HG02885 (cell line): ENCODE results near the gene RYR3.

Source experiments
- ATAC-seq: cut with Tn5 transposase; IDR thresholded peaks from one replicate; pipeline ENCODE4 v1.9.1; 2021; ENCODE audit warnings: mild to moderate bottlenecking; ENCODE audit not compliant: unreplicated experiment, poor library complexity

The RYR3 gene

DNA sequence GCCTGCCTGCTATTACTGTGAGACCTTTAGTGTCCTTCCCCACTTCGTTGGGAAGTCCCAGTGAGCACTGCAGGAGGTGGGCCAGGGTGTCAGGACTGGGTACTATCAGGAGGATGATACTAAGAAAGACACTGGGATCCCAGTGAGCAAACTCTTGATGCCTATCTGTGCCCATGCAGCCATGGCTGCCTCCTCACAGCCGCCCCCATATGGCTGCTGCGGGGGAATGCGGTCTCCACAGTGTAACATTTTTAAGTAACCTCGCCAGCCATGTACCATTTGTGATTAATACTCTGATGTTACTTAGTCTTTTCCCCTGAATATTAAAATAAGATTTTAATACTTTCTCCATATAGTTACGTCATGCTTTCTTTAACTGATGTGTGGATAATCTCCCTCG is 312.2 kb downstream of the RYR3 start:
- ATAC-seq, result no peak

GRCh38 chr15:33624439-33624838 is 313.7 kb downstream of the RYR3 start:
- ATAC-seq, result no peak

DNA sequence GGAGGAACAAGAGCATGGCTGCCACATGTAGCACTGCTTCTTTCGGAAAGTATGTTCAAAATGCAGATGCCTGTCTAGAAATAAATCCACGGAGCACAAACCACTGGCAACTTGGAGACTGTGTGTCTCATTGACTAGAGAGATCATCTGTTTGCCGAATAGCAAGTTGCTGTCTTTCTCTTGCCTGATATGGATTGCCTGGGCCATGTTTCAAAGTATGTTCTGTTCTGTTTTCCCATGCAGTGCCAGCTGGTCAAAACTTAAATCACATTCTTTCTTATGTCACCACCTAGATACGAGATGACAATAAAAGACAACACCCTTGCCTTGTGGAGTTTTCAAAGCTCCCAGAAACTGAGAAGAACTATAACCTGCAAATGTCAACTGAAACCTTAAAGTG is 318.9 kb downstream of the RYR3 start:
- ATAC-seq, result no peak

GRCh38 chr15:33636234-33636633 is 325.5 kb downstream of the RYR3 start:
- no peak for ATAC-seq

DNA sequence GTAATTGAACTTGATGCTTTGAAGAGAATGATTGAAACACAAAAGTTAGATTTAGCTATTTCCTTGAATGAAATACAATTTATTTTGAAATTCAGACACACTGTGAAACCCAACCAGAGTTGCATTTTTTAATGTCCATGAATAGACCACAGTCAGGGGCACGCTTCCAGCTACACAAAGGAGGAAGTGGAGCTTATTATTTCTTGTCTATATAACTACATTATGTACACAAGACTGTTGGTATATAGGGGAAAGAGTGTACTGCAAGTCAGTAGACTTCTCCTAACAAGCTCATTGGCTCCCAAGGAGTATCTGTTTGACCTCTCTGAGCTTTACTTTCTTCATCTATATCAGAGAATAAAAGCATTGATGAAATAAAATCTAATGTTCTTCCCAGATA is 326.2 kb downstream of the RYR3 start:
- ATAC-seq, result no peak

DNA sequence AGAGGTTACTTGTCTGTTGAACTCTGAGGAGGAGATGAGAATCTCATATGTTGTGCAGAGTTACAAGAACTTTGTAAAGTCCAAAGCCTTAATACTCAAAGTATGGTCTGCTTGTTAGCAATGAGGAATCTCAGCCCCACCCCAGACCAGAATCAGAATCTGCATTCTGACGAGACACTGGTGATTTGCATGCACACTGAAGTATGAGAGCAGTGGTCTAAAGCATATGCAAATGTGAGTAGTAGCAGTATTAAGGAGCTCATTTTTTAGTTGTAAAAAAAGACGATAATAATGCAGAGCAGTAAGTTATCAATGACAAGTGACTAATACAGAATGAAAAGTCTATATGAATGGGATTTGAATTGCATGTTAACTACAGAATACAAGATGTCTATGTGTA is 327.7 kb downstream of the RYR3 start:
- ATAC-seq, result no peak

GRCh38 chr15:33639051-33639450 is 328.3 kb downstream of the RYR3 start:
- no peak for ATAC-seq

DNA sequence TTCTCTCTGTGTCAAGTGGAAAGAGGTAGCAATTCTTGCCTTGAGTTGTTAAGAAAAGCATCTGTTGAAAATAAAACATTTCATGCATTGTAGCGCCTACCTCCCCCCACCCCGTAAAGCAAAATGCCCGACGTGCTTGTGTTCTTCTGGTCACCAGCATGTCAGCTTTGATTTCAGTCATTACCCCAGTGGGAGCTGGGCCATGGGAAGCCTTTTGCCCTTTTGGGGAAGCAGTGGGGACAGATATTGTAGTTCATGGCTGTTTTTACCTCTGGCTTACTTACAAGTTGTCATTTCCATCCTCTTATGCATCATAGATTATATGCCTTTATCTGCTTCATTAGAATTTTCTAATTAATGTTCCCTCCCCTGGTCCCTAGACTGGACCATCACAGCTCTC is 328.7 kb downstream of the RYR3 start:
- no peak for ATAC-seq

GRCh38 chr15:33639978-33640377 is 329.2 kb downstream of the RYR3 start:
- no peak for ATAC-seq

DNA sequence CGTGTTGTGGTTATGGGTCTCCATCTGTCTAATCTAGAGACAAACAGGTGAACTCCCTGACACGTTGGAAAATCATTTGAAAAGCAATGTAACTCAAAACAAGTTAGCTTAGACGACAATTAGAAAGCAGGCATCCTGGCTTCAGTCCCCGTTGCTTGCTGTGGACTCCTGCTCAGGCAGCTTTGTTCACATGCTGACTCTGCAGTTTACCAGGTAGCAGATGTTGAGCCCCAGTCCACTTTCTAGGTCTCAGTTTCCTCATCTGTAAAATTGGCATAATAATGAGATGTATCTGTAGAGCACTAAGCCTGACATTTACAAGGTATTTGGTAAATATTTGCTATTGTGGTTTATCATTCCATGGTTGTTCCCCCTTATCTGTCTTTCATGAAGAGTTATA is 330.3 kb downstream of the RYR3 start:
- no peak for ATAC-seq

GRCh38 chr15:33644304-33644703 is 333.5 kb downstream of the RYR3 start:
- ATAC-seq, result no peak

DNA sequence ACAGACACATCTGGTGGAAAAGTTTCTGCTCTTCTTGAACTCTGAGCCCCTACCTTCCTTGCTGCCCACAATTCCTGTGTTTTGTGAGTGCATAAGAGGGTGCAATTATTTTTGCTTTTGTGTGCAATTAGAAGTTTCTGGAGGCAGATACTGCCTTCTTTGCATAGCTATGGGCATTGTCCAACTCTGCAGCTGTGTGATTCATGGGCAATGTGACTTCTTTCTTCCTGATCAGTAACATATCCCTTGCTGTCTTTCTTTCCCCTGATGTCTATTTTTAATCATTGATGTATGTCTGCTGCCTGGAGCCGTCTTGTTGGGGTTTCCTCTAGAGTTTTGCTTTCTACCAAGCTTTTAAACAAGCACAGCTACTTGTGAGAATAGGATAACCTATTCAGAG is 336.0 kb downstream of the RYR3 start:
- no peak for ATAC-seq

DNA sequence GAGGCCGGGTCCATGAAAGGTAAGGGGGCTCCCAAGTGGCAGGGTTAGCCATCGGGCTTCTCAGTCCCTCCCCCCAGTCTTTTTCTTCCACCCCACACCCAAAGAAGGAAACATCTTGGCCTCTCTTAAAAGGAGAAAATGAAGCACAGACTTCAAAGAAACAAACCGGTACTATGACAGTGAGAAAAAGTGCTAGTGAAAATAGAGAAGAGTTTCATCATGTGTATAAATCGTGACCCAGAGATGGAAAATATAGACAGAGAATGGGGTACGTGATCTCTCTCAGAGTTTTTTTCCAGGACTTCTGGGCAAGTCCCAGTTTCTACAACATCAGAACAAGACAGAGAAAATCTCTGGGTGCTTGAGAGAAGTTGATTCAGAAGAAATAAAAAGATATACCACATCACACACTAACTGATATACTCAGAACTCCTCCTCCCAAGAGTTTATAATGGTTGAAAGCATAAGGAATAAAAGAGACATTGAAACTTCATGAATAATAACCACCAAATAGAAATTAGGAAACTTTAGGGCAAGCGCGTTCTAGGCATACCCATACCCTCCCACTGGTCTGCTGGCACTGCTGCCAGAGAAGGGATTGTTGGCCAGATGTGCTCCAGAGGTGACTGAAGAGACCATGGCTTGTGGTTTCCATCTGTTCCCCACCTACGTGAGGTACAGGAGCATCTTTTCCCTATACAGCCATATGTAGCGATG is 338.6 kb downstream of the RYR3 start:
- ATAC-seq, result no peak

GRCh38 chr15:33654860-33655259 is 344.1 kb downstream of the RYR3 start:
- ATAC-seq, result no peak

DNA sequence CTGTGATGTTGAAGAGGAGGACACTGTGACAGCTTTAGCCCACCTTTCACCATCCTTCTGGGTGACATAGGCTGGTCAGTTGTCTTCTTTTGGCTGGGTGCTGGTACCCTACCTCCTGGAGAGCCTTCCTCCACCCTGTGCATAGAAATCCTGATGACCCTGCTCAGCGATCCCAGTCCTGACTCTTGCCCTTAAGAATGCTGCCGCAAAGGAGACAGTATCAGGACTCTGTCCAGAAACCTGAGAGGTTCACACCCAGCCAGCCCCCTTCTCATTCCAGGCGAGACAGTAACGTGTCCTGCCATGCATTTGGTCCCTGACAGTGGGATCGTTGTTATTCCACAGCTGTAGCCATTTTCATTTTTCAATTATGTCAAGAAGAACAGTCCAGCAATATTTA is 344.7 kb downstream of the RYR3 start:
- no peak for ATAC-seq

DNA sequence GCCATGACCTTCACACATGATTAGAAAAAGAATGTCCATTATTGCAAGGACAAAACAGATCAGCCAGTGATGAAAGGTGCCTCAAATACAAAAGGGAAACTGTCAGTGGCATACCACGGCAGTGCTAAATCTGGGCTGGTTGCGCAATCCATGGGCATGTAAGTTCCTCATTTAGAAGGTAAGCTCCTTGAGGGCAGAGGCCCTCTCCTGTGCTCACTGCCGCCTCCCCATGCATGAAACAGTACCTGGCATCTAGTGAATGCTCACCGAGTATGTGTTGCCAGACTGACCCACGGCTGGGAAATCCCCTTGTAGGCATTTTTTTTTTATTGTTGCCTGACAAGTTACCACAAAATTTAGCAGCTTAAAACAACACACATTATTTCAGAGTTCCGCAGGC is 345.4 kb downstream of the RYR3 start:
- ATAC-seq, result no peak

DNA sequence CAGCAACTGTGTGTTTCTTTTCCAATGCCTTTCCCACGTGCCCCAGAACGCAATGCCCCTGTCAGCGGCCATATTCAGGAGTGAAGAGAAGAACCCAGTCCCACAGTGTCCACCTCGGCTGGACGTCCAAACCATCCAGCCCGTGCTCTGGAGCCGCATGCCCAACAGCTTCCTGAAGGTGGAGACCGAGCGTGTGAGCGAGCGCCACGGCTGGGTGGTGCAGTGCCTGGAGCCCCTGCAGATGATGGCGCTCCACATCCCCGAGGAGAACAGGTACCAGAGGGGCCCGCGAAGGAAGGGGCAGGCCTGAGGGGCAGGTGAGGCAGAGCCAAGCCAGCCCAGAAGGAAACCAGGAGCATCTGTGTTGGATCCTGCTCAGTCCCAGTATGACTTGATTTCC is 349.4 kb downstream of the RYR3 start:
- no peak for ATAC-seq

DNA sequence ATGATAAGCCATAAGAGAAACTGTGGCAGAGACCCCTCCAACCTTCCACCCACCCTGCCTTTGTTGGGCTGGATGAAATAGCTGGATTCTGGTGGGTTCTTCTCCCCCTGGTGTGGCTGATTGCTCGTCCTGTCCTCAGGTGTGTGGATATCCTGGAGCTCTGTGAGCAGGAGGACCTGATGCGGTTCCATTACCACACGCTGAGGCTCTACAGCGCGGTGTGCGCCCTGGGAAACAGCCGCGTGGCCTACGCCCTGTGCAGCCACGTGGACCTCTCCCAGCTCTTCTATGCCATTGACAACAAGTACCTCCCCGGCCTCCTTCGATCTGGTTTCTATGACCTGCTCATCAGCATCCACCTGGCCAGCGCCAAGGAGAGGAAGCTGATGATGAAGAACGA is 351.2 kb downstream of the RYR3 start:
- no peak for ATAC-seq

DNA sequence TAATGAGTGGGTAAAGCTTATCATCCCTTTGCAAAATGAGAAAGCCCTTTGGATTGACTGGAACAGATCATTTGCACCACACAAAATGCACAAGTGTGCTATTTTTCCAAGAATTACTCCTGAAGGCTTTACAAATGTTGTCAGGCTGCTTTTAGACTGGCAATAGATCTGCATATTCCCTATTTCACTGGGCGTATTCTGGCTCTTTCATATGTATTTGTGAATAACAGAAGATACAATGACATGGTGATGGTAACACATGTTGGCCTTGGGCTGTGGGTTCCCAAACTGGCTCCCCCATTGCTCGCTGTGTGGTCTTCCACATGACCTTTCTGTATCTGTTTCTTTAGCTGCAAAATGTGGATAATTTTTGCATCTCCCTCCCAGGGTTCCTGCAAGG is 354.2 kb downstream of the RYR3 start:
- ATAC-seq, result no peak

DNA sequence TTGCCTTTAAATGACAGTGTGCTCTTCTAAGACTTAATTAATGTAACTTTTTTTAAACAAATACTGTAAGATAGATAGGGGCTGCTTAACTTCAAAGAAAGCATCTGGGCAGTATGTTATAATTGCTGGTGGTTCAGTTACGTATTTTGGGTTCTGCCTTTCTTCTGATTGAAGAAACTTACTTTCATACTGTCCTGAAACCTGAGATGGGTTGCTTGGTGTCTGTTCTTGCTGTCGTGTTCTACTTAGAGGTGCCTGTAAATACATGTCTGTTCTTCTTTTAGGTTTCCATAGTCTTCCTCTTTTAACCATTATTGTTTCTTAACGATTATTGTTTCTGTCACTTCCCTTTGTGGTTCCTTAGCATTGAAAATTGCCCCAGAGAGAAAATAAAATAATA is 359.8 kb downstream of the RYR3 start:
- no peak for ATAC-seq

GRCh38 chr15:33671456-33671855 is 360.7 kb downstream of the RYR3 start:
- peak; percentile 81 for ATAC-seq

GRCh38 chr15:33675246-33675645 is 364.5 kb downstream of the RYR3 start:
- no peak for ATAC-seq
